NCI-H524 treated with DMSO at 0.1 percent for 48 hours (cell line): ENCODE results near the gene MED13.
"Not testable (repeated sequence)": the region's sequence is repeated elsewhere in the genome, so short reads cannot be mapped to it uniquely, and the experiment has no call there.

Experiments
- DNase-seq: peaks from one replicate; lab custom pipeline; 2025; lab: John Stamatoyannopoulos, UW

MED13 gene

DNA sequence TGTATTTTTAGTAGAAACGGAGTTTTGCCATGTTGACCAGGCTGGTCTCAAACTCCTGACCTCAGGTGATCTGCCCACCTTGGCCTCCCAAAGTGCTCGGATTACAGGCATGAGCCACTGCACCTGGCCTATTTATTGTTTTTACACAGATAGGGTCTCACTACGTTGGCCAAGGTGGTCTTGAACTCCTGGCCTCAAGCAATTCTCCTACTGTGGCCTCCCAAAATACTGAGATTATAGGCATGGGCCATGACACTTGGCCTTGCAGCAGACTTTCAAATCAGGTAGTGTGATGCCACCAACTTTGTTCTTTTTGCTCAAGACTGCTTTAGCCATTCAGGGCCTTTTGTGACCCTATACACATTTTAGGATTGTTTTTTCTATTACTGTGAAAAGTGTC lies 75.6 kb downstream of the MED13 start:
- no peak for DNase-seq

DNA sequence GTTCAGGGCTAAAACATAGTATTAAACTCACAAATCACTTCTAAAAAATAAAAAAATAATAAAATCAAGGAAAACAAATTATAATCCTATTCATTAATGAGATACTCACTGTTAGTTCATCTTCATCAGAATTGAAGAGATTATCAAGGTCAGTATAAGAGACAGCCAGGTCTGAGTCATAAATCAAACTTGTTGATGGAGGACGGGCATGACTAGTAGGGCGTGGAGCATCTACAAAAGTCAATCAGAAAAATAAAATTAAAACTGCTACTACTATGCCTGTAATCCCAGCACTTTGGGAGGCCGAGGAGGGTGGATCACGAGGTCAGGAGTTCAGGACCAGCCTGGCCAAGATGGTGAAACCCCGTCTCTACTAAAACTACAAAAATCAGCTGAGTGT lies 78.2 kb downstream of the MED13 start:
- DNase-seq, result no peak

DNA sequence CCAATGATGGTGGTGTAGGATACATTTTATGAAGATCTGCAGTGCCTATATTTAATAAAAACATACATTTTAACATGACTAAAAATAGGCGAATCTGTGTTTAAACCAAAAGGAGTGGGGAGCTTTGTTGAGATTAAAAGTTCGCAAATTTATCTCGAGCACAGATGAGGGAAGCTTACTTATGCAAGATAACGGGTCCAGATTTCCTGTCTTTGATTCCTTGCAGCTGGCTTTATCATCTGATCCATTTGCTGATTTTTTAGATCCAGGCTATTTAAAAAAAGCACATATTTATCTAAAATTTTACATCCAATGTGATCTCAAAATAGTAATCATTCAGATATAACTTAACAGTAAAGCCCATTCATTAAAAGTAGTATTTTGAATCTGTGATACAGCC lies 80.3 kb downstream of the MED13 start:
- DNase-seq, result no peak

DNA sequence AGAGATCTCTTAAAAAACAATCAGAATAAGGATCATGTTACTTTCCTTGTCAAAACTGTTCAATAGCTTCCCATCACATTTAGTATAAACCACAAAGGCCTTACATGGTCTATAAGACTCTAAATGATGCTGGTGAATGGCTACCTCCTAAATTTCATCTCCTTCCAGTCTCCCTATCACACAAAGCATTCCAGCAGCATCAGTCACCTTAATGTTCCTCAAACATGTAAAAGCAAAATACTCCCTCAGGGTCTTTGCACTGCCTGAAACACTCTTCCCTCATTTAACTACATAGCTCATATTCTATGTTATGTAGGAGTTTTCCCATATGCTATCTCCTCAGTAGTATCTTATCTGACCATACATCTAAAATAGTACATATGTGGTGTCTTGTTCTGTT lies 83.8 kb downstream of the MED13 start:
- no peak for DNase-seq

DNA sequence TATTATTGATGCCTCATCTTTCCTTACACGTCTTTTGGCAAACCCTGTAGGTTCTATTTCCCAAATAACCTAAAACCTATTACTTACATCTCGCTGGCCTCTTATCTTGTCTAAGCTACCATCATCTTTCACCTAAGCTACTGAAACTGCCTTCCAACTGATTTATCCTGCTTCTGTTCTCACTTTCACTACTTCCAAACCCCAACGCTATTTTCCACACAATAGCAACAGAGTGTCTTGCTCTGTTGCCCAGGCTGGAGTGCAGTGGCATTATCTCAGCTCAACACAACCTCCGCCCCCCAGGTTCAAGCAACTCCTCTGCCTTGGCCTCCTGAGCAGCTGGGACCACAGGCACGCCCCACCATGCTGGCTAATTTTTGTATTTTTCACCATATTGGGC lies 84.5 kb downstream of the MED13 start:
- no peak for DNase-seq

DNA sequence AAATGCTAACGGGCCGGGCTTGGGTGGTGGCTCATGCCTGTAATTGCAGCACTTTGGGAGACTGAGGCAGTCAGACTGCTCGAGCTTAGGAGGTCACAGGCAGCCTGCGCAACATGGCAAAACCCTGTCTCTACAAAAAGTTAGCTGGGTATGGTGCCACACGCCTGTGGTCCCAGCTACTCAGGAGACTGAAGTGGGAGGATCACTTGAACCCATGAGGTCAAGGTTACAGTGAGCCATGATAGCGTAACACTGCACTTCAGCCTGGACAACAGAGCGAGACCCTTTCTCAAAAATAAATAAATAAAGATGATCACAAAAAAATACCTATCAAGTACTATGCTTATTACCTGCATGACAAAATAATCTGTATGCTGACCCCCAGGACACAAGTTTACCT lies 91.0 kb downstream of the MED13 start:
- no peak for DNase-seq

DNA sequence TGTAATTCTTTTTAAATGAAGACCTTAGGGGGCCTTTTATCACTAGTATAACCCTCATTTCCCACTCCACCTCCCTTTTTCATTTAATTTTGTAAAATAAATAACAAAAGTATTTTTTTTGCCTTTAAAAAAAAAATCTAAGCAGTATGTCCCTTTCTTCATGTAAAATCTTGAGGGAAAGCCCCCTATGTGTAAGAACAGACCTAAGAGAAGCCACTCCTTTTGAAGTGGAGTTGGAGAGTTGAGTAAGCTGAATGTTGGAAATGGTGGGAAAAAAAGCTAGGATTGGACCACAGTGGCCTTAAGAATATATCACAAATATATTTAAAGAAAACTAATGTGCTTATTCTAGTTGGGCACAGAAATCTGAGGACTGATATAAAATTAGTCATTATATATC lies 92.8 kb downstream of the MED13 start:
- DNase-seq, result no peak

DNA sequence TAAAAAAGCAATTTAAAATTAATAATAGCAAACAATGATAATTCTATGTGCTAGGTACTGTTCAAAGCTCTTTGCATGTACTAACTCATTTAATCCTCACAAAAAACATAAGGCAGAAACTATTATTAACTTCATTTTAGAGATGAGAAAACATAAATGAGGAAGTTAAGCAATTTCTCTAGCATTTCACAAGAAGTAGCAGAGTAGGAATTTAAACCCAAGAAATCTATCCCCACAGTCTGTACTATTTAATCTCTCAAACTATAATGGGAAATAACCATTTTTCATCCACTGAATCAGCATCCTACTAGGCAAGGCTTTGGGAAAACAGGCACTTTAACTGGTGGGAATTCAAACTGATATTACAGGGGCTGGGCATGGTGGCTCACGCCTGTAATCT lies 95.0 kb downstream of the MED13 start:
- DNase-seq, result no peak

DNA sequence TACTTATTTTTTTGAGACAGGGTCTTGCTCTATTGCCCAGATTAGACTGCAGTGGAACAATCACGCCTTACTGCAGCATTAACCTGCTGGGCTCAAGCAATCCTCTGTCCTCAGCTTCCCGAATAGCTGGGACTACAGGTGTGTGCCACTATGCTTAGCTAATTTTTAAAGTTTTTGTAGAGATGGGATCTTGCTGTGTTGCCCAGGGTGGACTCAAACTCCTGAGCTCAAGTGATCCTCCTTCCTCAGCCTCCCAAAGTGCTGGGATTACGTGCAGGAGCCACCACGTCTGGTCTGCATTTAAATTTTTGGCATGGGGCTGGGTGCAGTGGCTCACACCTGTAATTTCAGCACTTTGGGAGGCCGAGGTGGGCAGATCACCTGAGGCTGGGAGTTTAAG lies 96.3 kb downstream of the MED13 start:
- no peak for DNase-seq

DNA sequence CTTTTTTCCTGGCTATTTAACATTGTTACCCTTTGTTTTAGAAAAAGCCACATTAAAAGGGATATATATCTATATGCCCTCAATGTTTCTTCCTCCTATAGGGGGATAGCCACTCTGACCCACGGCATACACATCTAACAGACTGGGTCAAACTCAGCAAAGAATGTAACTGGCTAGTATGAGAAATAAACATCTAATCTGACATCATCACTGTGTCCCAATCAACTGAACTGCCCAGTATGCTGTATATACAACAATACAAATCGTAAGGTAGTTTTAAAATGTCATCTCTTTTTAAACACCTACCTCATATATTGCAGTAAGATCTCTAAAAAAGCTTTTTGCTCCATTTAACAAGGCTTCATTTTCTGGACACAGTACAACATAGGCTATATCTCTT lies 97.3 kb downstream of the MED13 start:
- no peak for DNase-seq

DNA sequence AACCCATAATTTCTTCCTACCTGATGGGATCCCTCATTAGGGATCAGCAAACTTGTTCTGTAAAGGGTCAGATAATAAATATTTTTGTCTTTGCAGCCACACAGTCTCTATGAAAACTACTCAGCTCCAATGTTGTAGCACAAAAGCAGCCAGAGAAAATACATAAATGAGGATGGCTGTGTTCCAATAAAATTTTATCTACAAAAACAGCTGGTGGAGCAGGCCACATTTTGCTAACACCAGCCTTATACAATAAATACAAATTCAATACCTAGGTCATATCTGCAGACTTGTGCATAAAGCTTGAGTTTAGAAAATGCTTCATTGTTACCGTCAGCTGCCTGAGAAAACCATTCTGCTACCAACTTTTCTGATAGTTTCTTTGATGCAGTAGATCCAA lies 98.9 kb downstream of the MED13 start:
- DNase-seq, result no peak

DNA sequence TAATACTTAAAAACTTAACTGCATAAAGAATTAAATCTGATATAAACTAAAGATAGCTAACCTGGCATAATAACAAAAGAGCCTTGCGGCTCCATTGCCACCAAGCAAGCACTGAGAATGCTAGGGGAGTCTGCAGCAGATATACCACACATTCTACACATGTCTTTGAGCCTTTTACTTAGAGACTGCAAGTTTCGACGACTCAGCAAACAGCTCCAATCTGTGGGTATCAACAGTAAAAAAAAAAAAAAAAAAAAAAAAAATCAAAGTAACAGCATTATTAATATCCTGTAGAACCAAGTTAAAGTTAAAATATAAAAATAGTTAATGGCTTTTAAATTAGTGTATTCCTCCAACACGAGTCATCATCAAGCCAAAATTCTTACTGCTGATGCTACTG lies 109.5 kb downstream of the MED13 start:
- DNase-seq, result no peak

DNA sequence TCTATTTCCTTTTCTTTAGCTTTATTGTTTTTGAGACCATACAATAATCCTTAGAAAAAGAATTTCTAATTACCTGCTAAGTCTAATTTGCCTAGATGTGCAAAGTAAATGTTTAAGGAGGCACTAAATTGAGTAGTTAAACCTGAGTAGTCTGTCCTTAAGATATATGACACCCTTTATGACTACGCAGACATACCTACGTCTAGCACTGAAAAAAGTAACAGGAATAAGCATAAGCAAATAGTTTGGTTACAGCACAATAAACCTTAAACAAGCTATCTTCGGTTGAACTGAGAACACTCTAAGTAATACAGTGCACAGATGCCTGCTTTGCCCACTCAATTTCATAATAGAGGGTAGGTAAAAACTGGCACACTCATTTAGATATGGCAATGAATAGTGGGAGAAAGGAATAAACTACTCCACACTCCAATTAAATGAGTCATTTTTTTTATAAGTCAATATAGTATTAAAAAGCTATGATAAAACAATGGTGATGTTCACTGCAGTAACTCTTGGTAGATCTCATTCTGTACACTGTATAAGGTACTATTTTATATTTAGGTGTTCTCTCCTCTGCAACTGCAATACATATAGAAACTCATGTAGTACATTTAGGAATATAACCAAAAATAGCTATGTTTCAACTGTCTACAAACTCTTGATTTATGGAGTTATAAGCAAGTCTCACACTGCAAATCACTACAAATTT lies 117.6 kb downstream of the MED13 start:
- no peak for DNase-seq

DNA sequence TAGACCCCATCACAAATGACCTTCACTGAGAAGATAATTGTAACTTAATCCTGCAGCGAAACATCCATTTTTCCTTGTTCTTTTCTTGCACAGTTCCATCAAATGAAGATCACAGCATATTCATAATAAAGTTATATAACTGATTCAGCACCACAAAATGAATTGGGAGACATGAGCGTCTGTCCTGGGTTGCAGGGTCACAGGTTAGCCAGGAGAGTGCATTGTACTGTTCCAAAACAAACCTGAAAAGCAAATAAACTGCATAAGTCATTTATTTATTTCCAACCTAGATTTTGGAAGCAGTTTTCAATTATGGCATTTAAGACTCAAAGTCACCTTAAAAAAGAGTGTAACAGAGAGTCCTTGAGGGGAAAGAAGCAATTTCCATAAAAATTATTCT lies 118.7 kb downstream of the MED13 start:
- no peak for DNase-seq

DNA sequence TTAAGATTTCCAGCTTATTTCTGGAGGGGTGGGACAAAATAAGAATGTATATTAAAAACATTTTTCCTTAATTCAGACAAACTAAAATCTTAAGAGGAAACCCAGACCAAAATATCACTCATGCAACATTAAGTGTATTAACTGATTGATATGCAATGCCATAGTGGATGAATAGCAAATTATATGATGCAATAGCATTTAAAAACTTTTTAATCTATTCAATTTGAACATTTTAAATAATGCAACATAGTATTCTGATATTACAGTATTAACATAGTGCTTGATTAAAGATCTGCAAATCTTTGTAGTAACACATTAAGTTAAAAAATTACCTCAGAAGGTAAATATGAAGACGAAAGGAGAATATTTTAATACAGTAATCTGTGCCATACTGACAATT lies 122.0 kb downstream of the MED13 start:
- DNase-seq, result no peak

DNA sequence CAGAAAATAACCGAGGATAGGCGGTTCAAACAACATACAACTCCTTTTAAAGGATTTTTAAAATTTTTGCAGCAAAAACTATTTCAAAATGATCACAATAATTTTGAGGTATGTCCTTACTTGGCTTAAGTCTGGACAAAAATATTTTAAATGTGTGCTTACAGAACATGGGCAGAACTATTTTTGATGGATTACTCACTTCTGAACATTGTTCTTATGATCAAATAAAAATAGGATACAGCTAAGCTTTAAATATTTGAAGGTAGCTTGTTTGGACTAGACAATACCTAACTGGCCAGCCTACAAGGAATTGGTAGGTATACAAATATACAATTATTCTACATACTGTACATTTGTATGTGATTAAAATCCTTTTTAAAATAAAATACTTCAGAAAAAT lies 123.0 kb downstream of the MED13 start:
- DNase-seq, result no peak

DNA sequence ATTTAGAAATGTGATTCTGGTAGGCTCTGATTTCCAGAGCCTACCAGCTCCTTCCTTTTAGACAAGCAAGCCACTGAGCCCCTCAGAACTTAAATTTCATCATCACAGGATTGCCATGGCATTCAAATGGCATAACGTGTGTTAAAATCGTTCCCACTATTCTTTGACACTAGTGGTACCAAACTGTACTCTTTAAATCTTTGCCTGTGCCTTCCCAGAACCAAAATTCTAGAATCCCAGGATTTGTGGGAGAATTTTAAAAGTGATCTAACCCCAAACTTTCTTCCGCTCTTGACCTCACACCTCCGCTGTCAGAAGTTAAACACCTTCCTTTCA lies 137.0 kb downstream of the MED13 start:
- no peak for DNase-seq

DNA sequence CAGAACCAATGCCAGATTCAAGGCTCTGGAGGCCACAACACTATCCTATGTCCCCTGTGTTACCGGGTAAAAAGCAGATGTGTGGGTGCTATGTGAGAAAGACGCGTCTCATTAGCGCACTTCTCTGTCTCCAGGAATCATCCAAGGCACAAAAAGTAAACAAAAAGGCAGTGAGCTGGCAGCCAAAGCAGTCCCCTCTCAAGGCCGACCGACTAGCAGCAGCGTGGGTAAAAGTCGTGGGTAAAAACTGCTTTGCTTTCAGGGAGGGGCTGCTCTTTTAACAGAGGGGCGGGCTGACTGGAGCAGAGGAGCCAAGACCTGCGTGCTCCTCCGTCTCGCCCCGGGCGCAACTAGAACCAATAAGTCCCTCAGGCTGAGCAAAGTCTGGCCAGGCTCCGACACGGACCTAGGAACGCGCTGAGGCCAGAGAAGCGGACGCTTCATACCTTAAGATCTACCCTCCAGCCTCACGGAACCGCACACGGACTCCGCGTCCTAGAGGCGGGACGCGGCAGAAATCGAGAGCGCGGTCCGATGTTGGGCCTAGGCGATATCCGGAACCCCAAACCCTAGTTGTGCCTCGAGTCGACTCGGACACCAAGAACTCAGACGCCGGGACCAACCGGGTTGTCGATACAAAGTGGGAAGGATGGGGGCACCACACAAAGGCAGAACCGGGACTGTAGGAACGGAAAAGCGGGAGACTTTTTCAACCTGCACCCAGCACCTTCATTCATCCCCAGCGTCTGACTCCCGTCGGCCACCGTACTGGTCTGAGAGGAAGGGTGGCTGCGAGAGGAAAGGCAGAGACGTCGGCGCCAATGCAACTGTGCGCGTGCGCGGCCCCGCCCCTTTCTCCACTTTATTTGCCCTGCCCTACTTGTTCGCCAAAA lies 137.6 kb downstream of the MED13 start, which contains the start of gene INTS2:
INTS2 (minus strand) TSS at position 775 of the 893 bp plus-strand sequence. CDS start 1,338 bp downstream, outside the sequence.
- peak; percentile 84 for DNase-seq

DNA sequence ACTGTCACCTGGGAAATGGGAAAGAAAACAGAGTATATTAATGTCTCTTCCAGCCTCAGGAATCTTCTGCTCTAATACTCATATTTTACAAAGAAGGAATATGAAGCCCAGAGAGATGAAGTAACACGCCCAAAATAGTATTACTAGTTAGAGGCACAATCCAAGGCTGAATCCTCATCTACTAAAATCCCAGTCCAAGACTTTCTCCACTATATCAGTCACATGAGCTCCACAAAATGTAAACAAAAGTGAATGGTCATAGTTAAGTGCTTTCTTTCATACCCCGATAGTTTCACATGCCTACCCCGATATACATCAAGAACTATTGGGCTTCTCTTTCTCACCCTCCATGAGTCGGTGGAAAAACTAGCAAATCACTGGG lies 138.3 kb downstream of the MED13 start:
- DNase-seq, result no peak

DNA sequence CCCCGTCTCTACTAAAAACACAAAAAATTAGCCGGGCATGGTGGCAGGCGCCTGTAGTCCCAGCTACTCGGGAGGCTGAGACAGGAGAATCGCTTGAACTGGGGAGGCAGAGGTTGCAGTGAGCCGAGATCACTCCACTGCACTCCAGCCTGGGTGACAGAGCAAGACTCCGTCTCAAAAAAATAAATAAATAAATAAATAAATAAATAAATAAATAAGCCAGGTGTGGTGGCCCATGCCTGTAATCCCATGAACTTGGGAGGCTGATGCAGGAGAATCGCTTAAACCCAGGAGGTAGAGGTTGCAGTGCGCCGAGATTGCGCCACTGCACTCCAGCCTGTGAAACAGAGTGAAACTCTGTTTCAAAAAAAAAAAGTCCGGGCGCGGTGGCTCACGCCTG lies 149.9 kb downstream of the MED13 start:
- DNase-seq, result not testable (repeated sequence)

DNA sequence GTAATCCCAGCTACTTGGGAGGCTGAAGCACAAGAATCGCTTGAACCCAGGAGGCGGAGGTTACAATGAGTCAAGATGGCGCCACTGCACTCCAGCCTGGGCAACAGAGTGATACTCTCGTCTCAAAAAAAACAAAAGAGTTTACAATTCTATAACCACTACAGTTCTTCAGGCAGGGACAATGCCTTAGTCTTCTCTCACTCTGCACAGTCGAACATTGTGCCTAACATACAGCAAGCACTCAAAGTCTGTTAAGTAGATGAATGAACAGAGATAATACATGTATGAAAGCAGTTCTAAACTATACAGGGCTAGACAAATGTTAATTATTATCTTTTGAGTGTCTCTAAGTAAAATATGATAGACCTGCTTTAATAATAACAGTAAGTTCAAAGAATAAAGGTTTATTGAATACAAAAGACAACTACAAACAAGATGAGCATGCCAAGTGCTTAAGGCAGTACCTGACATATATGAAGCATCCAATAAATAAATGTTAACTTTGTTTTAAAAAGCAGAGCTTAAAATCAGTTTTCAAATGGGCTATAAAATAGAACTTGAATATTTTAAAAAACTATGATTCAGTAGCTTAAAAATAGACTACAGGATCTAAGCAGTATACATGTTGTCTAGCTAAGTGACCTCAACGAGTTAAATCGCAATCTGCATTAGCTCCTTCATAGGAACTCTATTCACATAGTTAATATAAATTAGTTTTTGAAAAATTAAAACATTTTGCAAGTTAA lies 156.6 kb downstream of the MED13 start:
- no peak for DNase-seq

DNA sequence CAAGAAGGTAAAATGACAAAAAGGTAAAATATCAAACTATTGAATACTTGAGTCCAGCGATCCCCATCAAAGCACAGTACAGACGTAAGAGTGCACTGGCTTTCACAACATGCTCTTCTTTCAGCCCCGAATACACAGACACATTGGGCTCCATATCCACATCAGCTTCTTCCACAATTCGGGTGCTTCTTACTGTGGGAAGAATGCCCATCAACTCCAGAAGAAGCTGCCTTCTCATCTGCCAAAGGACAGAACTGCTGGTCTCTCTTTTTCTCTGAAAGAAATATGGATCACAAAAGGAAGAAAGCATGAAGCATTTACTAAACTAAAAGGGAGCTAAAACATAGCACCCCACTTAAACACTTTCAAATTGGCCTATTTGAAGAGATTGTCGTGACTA lies 157.7 kb downstream of the MED13 start:
- DNase-seq, result no peak
